HG02884 (cell line): ENCODE results near the gene COA6.
A peak's percentile ranks its signal among the peaks of the same experiment; 100 is the strongest.
"Not testable (repeated sequence)": the region's sequence is repeated elsewhere in the genome, so short reads cannot be mapped to it uniquely, and the experiment has no call there.

Experiments used
- ATAC-seq: cut with Tn5 transposase; IDR thresholded peaks from one replicate; pipeline ENCODE4 v1.9.1; 2021; ENCODE audit warnings: mild to moderate bottlenecking, moderate library complexity; ENCODE audit not compliant: unreplicated experiment

COA6 gene

DNA sequence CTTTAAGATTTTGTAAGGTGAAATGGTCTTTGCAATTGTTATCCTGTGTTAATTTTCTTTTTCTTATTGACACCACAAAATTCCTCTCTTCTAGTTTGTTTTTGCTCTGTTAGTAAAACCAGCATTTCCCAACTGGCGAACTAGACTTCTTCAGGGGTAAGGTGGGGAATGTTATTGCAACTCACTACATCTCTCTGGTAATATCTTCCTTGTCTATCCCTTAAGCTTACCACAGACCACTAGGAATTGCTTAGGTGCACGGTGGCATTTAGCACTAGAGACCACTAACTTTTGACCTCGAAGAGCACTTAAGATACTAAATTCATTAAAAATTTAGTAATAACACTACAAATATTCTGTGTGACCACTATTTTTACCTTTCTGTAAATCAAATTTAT, 4.2 kb upstream of the COA6 start:
- ATAC-seq: no peak

DNA sequence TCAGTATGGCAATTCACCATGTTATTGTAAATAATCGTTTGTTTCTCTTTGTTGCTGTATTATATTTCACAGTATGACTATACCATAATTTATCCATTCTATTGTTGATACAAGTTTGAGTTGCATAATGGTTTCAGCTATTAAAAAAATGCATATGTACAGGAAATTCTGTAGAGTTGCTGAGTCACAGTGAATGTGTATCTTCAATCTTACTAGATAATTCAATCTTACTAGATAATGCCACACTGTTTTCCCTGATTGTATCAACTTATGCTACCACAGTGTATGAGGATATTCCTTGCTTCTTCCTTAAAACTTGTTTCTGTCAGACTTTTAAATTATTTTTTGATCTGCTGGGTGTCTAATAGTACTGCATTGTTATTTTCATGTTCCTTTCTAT, 3.5 kb upstream of the COA6 start:
- ATAC-seq: no peak

DNA sequence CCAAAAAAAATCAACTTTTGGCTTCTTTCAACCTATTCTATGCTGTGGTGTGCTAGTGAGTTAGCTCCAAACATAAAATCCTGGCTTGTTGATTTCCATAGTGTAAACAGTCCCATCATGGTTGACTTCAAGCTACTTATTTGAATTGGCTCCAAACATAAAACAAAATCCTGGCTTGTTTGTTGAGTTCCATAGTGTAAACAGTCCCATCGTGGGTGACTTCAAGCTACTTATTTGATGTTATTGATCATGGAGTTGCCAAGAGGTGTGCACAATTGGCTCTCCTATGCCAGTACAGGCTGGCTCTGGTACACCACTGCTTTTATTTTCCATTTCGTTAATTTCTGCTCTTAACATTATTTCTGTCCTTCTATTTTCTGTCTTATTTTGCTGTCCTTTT, 1.8 kb upstream of the COA6 start:
- no peak for ATAC-seq

DNA sequence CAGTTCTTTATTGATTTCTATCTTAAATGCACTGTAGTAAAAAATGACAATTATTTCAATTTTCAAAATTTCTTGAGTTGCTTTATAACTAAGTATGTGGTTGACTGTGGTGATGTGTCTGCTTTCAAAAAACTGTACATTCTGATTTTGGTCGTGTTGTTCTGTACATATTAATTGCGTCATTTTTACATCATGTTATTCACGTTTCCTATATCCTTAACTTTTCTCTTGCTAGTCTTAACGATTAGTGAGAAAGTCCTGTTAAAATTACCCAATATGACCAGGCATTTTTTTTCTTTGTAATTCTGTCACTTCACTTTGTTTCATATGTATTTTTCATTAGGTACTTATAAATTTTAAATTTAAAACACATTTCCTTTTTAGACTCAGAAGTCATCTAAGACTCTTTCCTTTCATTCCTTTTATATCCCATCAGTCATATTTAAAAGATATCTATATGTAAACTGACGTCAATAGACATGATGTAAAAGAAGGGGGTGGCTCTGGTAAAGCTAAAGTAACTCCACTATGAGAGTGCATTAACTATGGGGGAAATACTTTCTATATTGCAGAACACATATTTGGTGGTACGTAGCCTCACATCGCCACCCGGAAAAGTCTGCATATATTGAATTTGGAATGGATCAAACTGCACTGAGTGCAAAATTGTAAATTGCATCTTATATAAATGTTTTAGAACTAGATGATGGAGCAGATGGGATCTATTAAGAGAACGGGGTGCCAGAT, 1.1 kb upstream of the COA6 start:
- no peak for ATAC-seq

DNA sequence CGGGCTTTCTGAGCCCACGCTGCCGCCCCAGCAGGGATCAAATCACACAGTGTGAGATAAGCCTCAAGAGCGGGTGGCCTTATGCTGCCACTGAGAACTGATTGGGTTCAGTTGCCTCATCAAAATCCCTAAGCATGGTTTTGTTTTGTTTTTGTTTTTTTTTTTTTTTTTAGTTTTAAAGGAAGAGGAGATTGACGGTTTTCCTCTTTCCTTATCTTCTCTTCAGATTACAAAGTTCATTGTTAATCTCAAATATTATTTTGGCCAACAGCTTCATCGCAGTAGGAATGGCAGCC, 651 bp downstream of the COA6 start:
- ATAC-seq: peak; percentile 22

DNA sequence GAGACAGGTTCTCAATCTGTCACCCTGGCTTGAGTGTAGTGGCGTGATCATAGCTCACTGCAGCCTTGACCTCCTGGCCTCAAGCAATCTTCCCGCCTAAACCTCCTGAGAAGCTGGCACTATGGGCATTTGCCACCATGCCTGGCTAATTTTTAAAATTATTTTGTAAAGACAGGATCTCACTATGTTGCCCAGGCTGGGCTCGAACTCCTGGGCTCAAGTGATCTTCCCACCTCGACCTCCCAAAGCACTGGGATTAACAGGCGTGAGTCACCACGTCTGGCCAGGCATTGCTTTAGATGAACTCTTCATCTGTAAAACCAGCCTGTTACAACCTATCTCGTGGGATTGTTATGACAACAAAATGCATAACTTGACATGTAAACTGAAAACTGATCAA, 2.4 kb downstream of the COA6 start:
- no peak for ATAC-seq

DNA sequence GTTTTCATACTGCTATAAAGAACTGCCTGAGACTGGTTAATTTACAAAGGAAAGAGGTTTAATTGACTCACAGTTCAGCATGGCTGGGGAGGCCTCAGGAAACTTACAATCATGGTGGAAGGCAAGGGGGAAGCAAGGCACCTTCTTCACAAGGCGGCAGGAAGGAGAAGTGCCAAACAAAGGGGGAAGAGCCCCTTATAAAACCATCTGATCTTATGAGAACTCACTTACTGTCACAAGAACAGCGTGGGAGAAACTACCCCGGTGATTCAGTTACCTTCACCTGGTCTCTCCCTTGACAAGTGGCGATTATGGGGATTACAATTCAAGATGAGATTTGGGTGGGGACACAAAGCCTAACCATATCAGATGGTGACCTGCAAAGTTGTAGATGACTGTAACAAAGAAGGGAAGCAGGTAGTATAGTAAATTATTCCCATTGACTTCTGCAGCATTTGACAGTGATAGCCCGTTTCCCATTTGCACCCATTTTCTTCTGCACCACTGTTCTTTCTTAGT, 6.4 kb downstream of the COA6 start:
- ATAC-seq: not testable (repeated sequence)

DNA sequence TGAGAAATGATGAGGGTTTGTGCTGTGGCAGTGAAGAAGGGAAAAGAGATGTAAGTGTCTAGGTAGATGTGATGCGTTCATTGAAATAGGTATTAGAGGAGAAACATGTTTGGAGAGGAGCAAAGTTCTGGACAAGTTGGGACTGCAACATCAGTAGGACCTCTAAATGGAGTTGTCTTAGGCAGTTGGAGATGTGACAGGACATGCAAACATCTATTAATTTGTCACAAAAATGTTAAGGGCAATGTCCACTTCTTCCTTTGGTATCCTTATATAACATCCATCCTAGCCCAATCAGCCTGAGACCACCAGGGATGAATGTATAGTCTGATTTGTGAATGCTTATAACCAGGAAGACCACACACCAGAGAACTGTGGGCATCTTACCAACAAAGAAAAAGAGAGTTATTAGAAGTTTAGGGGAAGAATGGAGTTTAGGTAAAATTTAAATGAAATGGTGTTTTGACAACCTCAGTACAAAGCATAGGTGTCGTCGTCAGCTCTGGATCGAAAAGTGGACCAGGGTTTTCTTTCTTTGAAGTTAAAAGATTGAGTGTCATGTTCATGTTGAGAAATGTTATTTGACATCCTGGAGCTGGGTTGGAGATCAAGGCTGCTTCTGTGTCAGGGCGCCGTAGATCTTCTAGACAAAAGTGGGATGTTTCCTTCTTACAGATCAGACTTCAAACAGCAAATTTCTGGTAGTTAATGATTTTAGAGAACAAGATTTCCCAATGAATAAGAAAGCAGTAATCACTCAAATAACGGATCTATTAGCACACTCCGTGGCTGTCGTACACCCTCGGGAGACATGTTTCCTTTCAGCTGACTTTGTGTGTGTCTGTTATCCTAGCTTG, 8.7 kb downstream of the COA6 start:
- ATAC-seq: no peak

DNA sequence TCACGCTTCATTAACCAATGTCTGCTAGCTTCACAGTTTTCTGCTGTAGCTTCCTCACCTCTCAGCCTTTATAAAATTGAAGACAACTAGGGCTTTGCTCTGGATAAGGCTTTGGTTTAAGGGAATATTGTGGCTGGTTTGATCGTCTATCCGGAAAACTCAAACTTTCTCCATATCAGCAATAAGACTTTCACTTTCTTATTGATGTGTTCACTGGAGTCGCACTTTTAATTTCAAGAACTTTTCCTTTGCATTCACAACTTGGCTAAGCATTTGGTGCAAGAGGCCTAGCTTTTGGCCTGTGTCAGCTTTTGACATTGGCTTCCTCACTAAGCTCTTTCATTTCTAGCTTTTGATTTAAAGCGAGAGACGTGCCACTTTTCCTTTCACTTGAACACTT, 12.9 kb downstream of the COA6 start:
- no peak for ATAC-seq

DNA sequence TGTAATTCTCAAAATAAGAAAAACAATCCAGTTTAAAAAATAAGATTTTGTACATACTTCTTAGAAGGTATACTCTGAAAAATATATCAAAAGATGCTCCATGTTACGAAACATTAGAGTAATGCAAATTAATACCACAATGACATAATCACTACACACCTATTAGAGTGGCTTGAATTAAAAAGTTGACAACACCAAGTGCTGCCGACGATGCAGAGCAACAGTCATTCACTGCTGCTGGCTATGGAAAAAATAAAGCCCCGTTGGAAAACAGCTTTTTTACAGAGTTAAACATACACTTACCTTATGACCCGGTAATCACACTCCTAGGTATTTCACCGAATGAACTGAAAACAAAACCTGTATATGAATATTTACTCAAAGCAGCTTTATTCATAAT, 14.8 kb downstream of the COA6 start:
- ATAC-seq: no peak

DNA sequence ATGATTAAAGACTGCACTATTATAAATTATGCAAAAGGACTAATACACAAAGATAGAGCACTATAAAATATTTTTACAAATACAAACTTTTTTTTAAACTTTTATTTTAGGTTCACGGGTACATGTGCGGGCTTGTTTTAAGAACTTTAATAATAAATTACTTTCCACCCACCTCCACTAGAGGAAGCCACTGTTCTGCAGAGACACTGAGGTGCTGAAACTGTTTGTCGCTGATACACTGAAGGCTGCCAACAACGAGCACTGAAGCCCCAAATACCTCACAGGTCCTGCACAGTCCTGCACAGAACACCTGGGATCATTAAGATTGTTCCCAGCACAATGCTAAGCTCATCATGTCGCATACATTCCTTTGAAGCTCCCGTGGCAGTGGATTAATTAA, 19.9 kb downstream of the COA6 start:
- ATAC-seq: no peak

DNA sequence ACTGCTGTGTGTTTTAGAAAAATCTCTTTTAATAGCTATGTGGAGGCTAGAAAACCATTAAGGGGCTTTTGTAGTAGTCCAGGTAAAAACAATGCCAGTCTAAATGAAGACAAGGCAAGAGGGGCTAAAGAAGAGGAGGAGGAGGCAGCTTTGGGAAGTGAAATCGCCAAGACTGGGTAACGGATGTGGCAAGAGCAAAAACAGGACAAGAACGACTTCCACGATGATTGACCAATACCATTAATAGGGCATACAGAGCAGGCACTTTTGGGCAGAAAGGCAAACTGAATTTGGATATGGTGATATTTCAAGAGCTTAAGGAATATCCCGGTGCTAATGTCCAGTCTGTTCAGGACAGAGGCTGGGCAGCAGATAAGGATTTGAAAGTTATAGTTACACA, 22.0 kb downstream of the COA6 start:
- ATAC-seq: no peak

DNA sequence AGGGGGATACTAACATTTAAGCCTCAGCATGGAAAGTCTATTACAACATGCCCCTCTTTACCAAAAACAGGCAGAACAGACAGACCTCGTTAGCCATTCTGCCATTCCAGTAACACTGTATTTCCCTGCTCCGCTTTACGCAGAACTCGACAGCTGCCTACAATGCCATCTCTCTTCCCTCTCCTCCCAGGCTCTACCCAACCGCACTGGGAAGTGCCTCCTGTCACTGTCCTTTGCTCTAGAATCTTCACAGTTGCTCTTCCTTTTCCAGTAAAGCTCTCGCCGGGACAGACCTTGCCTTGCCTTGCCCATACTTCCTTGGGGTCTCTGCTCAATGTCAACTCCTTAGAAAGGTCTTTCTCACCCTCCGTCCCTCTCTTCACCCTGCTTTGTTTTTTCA, 22.8 kb downstream of the COA6 start:
- ATAC-seq: no peak

DNA sequence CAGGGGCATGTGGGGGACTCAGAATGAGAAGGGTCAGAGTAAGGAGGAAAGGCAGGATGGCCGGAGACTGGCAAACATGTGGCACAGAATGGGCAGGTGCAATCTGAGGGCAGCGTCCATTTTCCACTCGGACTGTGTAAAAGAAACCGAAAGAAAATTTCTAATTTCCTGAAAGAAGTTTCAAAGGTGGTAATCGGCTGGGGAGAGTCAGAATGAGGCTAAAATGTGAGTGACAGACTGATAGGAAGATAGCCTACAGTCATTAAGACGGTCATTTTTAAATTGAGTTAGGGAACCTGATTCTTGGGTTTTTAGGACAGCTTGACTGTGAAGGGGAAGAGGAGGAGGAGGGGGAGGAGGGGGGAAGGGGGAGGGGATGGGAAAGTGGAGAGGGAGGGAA, 23.6 kb downstream of the COA6 start:
- ATAC-seq: no peak

DNA sequence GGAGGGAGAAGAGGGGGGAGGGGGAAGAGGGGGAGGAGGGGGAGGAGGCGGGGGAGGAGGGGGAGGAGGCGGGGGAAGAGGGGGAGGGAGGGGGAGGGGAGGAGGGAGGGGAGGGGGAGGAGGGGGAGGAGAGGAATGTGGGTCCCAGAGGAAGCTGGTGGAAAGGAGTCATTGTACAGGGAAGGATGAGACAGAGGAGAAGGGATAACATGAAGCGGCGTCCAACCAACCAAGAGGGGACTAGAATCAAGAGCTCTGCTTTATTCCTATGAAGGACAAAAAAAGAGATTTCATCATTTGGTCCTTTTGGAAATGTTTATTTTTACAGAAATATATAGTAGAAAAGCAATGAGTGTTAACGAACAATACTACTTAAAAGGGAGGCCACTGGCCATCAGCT, 24.5 kb downstream of the COA6 start:
- no peak for ATAC-seq

DNA sequence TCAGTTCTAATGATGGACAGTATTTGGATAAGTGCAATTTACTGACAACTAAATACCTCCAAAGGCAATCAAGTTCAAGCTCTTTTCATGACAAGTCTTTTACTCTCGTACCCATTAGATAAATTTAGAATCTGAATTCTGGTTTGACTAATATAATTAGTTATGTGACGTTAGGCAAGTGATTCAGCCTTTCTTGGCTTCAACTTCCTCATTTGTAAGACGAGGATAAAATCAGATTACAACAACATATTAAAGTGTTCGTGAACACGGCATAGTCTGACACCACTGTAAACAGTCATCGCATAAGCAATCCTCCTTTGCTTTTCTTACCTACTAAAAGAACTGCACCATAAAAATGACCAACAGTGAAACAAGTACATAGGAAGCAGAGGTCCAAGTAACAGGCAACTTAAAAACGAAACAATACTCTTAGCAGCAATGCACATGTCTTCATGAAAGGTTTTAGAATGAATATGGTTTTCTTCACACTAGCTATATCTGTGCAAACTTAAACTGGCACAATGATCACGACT, 25.7 kb downstream of the COA6 start:
- ATAC-seq: peak; percentile 67

DNA sequence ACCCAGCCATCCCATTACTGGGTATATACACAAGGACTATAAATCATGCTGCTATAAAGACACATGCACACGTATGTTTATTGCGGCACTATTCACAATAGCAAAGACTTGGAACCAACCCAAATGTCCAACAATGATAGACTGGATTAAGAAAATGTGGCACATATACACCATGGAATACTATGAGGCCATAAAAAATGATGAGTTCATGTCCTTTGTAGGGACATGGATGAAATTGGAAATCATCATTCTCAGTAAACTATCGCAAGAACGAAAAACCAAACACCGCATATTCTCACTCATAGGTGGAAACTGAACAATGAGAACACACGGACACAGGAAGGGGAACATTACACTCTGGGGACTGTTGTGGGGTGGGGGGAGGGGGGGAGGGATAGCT, 26.3 kb downstream of the COA6 start:
- not testable (repeated sequence) for ATAC-seq

DNA sequence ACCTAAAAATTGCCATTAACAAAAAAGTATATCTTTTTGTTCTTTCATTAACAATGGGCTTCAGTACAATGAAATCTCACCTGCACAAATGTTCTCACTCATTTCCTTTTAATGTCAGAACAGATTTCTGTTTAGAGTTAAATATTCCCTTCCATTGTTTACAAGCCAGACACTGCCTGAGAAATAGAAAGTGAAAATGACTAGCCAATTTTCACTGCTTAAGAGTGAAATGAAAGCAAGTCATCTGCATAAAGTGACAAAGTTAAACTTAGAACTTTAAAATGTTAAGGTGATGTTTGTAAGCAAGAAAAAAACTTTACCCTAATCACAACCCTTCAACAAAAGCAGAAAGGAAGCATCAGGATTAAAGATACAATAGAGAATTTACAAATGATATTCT, 27.5 kb downstream of the COA6 start:
- ATAC-seq: peak; percentile 37

DNA sequence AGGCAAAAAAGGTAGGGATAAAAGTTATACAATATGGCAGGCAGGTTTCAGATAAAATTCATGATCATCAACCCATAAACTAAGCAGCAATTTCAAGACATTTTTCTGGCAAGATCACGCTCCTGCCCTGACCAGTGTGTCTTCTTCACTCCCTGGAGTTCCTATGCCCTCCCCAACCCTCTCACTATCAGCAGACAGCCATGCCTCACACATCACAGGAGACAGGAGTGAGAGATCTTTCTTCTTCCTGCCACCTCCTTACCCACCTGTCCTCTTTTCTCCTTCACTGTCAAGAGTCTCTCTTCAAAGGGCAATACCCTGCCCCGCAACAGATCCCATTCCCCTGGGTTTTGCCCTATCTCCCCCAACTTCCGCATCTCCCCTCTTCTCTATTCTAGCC, 28.4 kb downstream of the COA6 start:
- no peak for ATAC-seq

DNA sequence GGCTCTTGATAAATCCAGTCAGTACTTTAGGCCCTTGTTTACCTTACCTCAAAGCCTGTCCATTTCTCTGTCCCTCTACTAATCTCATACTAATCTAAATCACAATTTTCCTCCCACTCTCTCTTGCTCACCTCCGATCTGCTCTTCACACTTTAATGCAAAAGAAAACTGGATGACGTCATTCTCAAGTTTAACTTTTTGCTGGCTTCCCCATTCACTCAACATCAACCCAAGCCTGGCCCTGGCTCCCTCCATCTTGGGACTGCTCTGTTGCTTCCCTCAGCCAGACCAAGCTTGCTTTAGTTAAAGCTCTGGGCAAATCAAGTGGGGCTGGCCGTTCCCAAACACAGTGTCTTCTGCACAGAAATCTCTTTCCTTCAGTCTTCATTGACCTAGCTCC, 29.7 kb downstream of the COA6 start:
- no peak for ATAC-seq

DNA sequence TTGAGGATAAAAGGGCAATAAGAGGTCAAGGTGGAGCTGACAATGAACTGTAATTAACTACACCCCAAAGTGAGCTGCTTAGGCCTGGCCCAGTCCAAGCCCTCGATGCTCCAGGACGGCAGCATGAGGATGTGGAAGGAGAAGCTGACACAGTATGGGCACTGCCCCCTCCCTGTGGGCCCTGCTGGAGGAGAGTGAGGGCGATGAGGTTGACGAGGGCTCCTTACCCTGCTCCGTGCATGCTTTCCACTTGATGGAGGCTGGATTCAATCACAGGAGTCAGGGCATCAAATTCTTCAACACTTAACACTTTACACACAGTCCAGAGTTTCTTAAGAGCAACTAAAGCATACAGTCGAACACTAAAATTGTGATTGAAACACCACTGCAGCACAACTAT, 32.4 kb downstream of the COA6 start:
- no peak for ATAC-seq

DNA sequence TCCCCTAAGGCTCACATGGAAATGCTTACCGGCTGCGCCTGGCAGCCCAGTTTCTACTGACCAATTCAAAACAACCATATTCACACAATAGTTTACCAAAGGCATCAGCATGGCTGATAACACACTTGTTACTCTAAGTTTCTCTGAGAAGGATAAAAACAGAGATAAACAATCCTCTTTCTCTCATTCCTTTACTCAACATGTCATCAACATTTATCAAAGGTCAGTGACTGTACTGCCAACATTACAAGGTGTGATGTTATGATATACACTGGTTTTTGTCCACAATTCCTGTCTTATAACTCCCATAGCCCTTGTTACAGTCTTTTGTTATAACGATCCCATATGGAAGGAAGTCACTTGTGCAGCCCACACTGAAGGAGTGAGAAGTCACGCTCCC, 33.6 kb downstream of the COA6 start:
- ATAC-seq: no peak
